GM23248 (cell line): ENCODE data around the gene SNX20.

Experiments
- EZH2 ChIP-seq: fragments of 200-600 bp; sonication (generic); IDR thresholded peaks from 2 replicates; pipeline ENCODE4 v1.6.1; 2018; ENCODE audit warnings: antibody characterized with exemption, mild to moderate bottlenecking; ENCODE audit not compliant: insufficient read depth, poor library complexity, severe bottlenecking
- EZH2phosphoT487 ChIP-seq: fragments of 200-600 bp; sonication (generic); IDR thresholded peaks from 2 replicates; pipeline ENCODE4 v1.6.1; 2018; ENCODE audit warnings: antibody characterized with exemption, moderate library complexity, mild to moderate bottlenecking, low read depth; ENCODE audit not compliant: insufficient read depth

DNA sequence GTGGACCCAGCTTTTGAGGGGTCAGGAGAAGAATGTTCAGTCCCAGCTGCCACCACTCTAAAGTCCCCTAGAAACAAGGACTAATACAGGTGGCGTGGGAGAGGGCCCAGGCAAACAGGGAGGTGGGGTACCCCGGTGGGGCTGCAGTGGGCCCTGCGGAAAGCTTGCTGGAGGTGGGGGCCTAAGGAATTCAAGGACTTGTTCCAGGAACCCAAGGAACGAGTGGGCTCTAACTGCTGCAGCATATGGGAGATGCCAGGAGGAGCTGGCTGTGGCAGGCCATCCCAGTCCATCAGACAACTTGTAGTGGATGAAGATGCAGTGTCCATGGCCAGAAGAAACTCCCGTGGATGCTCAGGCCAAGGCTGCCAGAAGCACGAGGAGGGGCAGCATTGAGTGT, 10.6 kb downstream of the SNX20 start:
- no peak for TF ChIP-seq EZH2
- TF ChIP-seq EZH2phosphoT487 = no peak
